Thyroid gland (tissue), 4 donors: Measurements from ENCODE around the gene ZNF385C.

Experiments
- CTCF ChIP-seq, 6 experiments: fragments of 200-600 bp in 3 of 6; fragments of 450-650 bp in 3 of 6; sonication (generic) in 3 of 6; IDR thresholded peaks; one replicate each; pipeline ENCODE4 v1.5.1; 2016 to 2019; ENCODE audit warnings: antibody characterized with exemption in 6 of 6, mild to moderate bottlenecking in 2 of 6, inconsistent platforms in 1 of 6, moderate library complexity in 1 of 6
- POLR2A ChIP-seq, 2 donors: fragments of 450-650 bp; IDR thresholded peaks; one replicate each; pipeline ENCODE4 v1.6.1; 2017; ENCODE audit warnings: antibody characterized with exemption in 2 of 2, mild to moderate bottlenecking in 2 of 2, moderate library complexity in 1 of 2

- TF ChIP-seq CTCF (IDR thresholded peaks at IDR 0.05) (no peak), POLR2A (IDR thresholded peaks at IDR 0.05) (no peak)
Measured at GRCh38 chr17:42071810-42072209, 26.5 kb downstream of the ZNF385C start.
